Measurements from ENCODE around the gene TM7SF2. TPM values are rescaled to one million over a fixed set of nuclear protein-coding genes. Genes with fewer than 3 reads are reported as not detected.

The TM7SF2 gene
- polyA plus RNA-seq, 1 donor, result 13.1 TPM

DNA sequence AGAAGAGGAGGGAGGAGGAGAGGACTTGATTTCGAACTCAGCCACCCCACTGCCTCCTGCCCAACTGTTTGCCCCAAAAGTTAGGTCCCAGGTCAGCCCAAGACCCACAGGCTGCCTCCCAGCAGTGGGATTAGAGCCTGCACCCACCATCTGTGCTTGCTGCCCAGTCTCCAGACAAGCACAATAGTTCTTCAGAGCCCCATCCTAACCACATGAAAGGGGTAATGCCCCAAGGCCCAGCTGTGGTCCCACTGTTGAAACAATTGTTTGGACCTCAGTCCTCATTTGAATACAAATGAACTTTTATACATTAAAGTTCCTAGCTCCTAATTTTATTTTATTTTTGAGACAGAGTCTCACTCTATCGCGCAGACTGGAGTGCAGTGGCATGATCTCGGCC, 21.0 kb upstream of the TM7SF2 start:
- no peak for DNase-seq

- no peak for DNase-seq
Observed at GRCh38 chr11:65095427-65095826, 16.2 kb upstream of the TM7SF2 start.

DNA sequence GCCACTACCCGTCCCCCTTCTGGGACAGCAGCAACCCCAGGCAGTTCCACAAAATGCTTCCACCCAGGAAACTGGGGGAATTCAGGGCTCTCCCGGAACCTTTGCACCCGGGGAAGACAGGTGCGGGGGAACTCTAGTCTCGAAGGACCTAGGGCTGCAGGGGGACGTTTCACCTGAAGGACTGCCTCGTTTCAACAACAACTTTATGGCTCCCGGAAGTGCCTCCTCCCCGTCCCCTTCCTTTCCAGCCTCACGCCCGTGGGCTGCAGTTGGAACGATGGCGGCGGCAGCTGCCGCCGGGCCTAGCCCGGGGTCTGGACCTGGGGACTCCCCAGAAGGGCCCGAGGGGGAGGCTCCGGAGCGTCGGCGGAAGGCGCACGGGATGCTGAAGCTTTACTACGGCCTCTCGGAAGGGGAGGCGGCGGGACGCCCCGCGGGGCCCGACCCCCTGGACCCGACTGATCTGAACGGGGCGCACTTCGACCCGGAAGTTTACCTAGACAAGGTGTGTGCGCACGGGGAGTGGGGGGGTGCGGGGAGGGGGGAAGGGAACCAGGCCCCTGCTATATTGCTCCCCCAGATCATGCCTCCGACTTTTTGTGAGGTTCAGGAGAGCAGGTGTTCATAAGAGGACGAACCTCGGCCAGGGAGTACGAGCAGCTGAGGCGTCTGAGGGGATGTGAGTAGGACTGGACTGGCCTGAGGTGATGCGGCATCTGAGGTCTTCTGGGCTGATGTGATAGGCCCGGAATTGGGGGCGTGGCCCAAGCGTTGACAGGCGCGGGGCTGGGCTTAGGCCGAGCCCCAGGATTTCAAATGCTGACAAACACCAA, 15.5 kb upstream of the TM7SF2 start, which contains the start of gene VPS51:
TSS of gene VPS51 (plus strand) at position 241 of the 833 bp plus-strand sequence. CDS start at position 278, 37 bp downstream.
- peak; percentile 90 for DNase-seq

DNA sequence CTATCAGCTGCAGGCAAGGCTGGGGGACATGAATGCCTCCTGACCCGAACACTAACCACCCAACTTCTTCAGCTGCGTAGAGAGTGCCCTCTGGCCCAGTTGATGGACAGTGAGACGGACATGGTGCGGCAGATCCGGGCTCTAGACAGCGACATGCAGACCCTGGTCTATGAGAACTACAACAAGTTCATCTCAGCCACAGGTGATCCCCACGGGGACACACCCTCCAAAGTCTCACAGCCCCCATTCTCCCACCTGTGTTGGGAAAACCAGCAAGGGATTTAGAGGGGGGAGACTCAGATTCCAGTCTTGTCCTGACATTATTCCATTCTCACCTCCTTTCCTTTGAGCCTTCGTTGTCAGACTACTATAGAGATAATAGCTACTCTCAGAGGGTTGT, 14.7 kb upstream of the TM7SF2 start:
- DNase-seq, result no peak

- no peak for DNase-seq
Observed at GRCh38 chr11:65100674-65101350, 10.9 kb upstream of the TM7SF2 start.

GRCh38 chr11:65102142-65103095, 9.3 kb upstream of the TM7SF2 start:
- no peak for DNase-seq

- no peak for DNase-seq
Observed at GRCh38 chr11:65103476-65103875, 8.2 kb upstream of the TM7SF2 start.

- DNase-seq, result no peak
Observed at GRCh38 chr11:65104628-65105027, 7.0 kb upstream of the TM7SF2 start.

DNA sequence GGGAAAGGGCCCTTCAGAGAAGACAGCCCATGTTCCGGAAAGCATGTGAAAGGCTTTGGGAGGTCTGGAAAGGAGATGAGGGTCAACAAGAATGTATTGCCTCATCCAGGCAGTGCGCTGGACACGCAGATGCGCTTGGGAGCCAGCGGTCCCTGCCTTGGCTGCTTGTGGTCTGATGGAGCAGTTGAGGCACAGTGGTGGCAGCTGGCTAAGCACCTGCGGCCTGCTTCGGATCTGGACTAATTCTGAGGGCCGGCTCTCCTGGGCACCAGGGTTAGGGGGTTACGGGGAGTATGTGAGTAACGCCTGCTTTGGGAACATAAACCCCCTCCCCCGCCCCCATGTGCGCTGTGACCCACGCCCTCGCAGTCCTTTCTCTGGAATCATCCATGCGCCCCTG, 4.6 kb upstream of the TM7SF2 start:
- DNase-seq, result no peak

DNA sequence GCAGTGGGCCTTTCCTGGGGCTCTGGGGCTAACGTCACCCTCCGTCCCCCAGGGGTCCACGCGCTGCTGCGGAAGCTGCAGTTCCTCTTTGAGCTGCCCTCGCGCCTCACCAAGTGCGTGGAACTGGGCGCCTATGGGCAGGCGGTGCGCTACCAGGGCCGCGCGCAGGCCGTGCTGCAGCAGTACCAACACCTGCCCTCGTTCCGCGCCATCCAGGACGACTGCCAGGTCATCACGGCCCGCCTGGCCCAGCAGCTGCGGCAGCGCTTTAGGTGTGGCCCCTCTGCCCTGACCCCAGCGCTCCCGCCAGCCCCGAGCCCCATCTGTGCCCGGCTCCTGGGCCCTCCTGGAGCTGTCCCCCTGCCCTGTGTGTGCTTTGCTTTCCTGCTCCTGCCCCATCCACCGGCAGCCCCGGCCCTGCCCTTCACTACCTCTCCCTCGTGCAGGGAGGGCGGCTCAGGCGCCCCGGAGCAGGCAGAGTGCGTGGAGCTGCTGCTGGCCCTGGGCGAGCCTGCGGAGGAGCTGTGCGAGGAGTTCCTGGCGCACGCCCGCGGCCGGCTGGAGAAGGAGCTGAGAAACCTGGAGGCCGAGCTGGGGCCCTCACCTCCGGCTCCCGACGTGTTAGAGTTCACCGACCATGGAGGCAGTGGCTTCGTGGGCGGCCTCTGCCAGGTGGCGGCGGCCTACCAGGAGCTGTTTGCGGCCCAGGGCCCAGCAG, 3.8 kb upstream of the TM7SF2 start:
- no peak for DNase-seq

DNA sequence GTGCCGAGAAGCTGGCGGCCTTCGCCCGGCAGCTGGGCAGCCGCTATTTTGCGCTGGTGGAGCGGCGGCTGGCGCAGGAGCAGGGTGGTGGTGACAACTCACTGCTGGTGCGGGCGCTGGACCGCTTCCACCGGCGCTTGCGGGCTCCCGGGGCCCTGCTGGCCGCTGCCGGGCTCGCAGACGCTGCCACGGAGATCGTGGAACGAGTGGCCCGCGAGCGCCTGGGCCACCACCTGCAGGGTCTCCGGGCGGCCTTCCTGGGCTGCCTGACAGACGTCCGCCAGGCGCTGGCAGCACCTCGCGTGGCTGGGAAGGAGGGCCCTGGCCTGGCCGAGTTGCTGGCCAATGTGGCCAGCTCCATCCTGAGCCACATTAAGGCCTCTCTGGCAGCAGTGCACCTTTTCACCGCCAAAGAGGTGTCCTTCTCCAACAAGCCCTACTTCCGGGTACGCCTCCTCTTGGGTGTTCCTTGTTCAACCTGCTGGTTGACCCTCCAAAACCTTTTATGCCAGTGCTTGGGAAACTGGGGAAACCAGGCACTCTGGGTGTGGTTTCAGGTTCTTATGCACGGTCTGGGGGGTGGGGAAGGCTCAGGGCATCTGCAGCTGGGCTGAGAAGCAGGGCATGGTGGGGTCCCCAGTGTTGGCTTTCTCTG, 3.1 kb upstream of the TM7SF2 start:
- no peak for DNase-seq

DNA sequence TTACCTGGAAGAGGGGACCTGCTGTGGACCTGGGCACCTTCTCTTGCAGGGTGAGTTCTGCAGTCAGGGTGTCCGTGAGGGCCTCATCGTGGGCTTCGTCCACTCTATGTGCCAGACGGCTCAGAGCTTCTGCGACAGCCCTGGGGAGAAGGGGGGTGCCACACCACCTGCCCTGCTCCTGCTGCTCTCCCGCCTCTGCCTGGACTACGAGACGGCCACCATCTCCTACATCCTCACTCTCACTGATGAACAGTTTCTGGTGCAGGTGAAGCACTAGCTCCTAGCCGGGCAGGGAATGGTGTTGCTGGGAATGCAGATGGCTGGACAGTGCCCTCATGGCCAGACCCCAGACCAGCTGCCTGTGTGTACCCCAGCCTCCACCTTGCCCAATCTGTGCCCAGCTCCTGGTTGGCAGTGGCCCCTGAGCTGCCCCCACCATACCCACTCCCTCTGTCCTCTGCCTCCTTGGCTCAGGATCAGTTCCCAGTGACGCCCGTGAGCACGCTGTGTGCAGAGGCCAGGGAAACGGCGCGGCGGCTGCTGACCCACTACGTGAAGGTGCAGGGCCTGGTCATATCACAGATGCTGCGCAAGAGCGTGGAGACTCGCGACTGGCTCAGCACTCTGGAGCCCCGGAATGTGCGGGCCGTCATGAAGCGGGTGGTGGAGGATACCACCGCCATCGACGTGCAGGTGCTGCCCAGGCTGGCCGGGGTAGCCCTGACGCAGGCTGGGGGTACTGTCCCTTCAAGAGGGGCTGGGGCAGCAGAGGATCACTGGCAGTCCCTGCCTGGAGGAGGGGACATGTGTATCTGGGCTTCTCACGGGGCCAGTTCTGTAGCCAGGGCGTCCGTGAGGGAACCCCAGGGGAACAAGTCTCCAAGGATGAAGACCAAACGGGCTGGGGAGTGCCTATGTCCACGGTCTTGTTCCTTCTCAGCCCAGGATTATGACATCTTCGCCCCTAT, 2.2 kb upstream of the TM7SF2 start:
- no peak for DNase-seq

- DNase-seq, result peak; percentile 80
Observed at GRCh38 chr11:65110354-65110861, 1.3 kb upstream of the TM7SF2 start.

DNA sequence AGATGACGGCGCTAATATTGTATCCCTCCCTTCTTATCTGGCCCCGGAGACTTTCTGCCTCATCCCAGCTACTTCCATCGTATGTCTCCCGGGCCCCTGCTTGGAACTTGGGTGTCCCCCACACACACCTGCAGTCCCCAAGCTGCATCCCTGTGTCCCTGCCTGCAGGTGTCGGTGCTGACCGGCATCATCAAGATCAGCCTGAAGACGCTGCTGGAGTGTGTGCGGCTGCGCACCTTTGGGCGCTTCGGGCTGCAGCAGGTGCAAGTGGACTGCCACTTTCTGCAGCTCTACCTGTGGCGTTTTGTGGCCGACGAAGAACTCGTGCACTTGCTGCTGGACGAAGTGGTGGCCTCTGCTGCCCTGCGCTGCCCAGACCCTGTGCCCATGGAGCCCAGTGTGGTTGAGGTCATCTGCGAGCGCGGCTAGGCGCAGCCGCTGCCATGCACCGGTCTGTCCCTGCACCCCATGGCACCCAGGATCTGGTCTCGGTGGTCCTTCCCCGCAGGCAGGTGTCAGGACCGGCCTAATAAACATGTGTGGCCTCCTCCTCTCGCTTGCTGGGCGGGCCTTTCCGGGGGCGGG, 421 bp upstream of the TM7SF2 start:
- no peak for DNase-seq

GRCh38 chr11:65112546-65113360, 1.1 kb downstream of the TM7SF2 start:
- no peak for DNase-seq

GRCh38 chr11:65113361-65113756, 1.7 kb downstream of the TM7SF2 start:
- DNase-seq, result no peak

GRCh38 chr11:65113839-65114238, 2.2 kb downstream of the TM7SF2 start:
- no peak for DNase-seq

DNA sequence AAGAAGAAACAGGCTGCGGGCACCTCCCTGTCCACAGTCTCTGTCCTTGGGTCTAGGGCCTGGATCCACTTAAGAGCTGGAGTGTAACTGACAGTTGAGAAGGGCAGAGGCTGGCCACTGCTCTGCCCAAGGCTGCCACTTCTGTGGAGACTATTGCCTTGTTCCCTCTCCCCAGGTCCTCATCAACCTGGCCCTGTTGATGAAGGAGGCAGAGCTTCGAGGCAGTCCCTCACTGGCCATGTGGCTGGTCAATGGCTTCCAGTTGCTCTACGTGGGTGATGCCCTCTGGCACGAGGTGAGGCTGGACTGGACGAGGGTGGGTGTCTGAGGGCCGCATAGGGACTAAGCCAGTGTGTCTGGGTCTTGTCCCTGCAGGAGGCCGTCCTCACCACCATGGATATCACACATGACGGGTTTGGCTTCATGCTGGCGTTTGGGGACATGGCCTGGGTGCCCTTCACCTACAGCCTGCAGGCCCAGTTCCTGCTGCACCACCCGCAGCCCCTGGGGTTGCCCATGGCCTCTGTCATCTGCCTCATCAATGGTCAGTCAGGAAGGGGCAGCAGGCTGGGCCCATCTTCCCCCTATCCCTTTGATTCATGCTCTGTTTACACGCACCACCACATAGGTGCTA, 3.0 kb downstream of the TM7SF2 start:
- no peak for DNase-seq
